Hematopoietic multipotent progenitor cell treated with erythropoietin and hydrocortisone succinate and interleukin-3 and kit ligand, for 8 days (in vitro differentiated cells): ENCODE data around the gene HSPA12B.

Experiments used
- DNase-seq: peaks from one replicate; pipeline ENCODE4 v3.0.0-alpha.2; 2015

The HSPA12B gene

DNA sequence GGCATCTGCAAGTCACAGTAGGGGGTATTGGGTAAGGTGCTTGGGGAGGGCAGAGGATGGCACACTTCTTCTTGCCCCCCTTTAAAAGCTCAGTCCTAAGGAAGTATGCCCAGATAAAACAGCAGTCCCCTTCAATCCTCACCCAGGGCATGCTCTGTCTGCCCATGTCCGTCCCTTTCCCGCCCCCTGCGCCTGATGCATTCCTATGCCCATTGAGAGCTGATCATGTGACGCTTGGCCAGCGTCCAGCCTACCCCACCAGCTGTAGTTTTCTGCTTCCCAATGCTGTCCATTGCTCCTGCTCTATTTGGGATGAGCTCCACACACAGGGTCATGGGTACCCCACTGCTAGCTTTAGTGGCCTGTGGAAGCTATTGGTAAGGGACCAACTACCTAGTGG is 28.4 kb upstream of the HSPA12B start:
- DNase-seq = no peak

DNA sequence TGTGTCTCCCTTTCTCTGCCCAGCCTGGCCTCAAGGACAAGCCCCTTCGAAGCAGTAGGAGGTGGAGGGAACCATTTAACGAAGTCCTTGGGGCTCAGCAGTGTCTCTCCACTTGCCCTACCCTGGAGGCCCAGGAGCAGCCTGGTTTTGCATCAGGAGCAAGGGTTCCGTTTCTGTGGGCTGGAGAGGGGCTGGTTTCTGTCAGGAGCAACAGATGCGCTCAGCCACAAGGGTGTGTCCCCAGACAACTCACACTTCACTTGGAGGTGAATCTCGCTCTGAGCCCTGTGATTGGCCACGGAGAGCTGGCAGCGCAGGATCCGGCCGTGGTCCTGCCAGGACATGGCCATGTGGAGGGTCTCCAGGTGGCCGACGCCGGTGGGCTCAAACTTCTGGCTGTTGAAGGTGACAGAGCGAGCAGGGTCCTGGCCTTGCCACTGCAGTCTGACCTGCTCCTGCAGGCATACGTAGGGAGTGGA is 27.0 kb upstream of the HSPA12B start:
- DNase-seq = no peak

DNA sequence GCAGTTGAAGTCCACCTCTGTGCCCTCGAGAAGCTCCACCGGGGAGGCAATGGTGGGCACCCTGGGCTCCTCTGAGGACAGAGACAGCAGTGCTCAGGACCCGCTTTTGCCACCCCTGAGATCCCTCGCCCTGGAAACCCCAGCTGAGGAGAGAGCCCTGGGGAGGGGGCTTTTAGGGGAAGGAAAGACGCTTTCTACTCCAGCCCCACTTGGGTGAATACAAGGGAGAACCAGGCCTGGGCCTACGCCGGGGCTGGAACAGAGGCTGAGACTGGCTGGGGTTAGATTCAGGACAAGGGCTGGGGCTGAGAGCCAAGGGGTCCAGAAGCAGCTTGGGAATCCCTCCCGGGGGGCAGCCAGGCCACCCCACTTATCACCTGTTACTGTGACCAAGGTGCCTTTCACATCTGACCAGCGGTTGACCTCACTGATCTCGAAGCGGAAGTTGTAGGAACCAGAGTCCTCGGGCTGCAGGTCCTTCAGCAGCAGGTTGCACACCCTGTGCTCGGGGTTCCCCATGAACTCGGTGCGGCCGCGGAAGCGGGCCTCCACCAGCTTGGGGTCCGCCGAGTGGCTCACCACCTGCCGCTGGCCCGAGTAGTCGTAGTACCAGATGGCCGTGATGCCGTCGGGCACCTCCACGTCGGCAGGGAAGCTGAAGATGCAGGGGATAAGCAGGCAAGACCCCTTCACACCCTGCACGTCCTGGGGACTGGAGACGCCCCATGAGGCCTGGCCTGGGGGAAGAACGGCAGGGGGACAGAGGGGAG is 26.3 kb upstream of the HSPA12B start:
- no peak for DNase-seq

DNA sequence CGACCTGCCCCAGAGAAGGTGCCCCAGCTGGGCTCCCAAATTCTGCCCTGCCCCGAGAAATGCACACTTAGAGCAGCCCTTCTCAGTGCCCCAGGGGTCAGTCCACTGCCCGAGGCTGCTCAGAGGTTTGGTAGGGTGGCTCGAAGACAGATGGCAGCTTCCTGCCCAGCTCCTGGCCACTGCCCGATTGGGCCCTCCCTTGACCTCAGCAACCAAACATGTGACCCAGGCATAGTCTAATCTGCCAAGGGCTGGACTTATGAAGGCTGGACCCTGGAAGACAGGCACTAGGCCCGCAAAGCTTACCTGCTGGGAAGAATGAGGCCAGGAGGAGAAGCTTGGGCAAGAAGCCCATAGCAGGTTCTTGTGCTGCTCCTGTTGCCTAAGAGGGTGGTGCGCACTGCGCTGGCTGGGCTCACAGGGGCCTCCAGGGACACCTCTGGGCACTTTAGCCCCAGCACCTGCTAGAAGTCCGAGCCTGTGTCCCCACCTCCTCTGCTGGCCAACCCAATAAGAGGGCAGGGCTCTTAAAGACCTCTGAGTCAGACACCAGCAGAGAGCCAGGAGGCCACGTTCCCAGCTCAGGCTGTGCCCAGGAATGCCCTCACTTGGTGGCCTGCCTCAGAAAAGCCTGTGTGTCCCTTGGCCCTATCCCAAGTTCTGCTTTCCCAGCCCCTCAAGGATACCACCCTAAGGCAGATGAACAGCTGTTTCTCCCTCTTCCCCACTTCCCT is 25.5 kb upstream of the HSPA12B start:
- DNase-seq = no peak

DNA sequence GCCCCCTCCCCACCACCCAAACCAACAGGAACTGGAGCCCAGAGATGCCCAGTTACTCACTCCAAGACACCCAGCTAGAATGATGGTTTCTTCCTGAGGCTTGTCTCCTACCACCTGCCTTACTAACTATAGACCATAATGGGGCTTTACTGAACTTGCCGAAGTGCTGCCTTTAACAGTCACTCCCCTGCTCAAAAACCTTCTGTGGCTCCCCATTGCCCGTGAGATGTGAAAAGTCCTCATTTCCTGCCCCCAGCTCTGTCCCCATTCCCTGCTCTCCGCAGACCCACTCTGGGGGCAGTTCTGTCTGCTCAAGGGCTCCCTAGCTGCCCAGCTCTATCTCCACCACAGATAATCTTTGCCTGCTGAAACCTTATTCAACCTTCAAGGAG is 25.0 kb upstream of the HSPA12B start:
- no peak for DNase-seq

DNA sequence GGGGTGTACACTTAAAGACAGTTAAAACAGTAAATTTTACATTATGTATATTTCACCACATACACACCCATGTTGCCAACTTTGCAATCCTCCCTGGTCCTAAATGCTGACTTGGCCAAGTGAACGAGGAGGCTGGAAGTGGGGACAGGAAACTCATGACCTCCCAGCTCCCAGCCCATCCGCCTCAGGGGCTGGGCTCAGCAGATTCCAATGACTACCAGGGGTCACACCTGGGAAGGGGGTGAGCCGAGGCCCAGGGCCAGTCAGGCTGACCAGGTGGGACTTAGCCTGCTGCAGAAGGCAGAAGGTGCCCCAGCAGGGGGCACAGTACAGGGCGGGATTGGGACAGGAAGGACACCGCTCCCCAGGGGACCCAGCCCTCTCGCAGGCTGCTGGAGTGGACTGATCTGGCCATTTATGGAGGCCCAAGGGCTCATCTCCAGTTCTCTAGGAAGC is 22.4 kb upstream of the HSPA12B start:
- DNase-seq = no peak

DNA sequence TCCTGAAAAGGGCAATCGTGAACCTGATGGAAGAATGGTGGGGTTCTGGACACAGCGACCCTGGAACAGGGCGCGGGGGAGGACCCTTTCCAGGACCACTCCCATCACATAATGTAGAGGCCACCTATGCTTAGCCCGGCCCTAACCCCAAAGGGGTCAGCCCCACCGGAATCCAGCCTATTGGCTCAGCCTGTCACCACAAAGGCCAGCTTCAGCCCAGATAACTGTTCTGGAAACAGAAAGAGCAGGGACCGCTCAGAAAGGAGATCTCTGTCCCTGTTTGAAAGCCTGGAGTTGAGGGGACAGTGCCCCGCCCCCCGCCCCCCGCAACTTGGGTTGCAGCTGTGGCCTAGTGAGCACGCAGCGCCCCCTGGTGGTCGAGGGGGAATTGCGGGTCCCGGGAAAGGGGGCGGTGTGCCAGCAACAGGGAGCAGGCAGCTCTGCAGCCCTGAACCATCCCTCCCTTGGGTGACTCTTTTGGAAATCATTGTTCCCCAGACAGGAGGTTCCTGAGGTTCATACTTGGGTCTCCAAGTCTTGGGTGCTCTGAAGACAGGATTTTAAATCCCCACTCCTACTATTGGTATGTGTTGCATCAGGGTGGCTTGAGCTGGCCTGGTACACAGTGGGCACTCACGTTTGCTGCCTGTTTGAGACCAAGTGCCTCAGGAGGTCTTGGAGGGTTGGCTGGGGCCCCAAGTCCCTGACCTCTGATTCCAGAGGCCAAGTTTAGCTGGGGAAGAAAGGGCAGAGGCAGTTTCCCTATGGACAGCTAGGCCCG is 21.6 kb upstream of the HSPA12B start:
- DNase-seq = peak; percentile 59

DNA sequence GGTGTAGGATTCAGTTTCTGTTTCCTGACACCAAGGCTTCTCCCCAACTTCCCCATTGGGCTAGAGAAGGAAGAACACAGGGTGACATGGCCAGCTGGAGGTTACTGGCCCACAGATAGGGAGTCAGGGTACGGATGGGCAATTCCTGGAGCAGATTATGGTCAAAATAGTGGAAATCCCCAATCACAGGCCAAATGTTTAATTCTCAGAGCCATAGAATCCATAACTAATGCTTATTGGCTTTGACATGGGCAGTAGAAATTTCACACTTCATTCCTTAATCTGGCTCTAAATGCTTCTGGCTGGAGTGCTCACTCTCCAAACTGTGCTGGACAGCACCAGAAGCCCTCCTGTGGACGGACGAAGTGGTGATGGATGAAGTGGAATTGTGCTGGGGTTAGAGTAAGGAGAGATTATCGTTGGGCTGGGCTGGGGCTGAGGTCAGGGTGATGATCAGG is 21.0 kb upstream of the HSPA12B start:
- DNase-seq = no peak

DNA sequence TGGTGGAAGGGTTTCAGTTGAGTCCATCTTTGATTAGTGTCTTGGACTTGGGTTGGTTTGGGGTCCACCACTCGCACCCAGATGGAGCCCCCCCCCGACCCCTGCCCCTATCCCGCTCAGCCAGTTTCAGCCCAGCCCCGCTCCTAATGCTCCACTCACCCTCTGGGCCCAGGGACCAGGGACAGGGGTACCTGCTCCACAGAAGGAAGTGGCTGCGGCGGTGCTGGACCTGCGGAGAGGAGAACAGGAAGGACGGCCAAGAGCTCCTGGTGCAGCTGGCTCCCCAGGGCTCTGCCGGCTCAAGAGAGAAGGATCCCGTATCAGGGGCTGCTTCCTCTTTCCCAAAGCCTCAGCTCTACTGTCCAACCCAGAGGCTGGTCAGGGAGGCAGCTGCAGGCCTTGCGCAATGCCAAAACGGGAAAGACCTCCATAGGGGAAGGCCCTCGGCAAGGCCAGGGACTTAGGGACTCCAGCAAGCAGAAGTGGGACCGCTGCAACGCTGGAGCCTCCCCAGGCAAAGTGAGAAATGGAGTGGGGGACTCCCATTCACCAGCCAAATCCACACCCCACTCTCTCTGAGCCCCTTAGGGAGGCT is 20.1 kb upstream of the HSPA12B start, which contains the start of gene SIGLEC1:
Gene SIGLEC1 (minus strand): TSS at position 322 of the 595 bp plus-strand sequence. CDS start 5,472 bp downstream, outside the sequence.
- no peak for DNase-seq

DNA sequence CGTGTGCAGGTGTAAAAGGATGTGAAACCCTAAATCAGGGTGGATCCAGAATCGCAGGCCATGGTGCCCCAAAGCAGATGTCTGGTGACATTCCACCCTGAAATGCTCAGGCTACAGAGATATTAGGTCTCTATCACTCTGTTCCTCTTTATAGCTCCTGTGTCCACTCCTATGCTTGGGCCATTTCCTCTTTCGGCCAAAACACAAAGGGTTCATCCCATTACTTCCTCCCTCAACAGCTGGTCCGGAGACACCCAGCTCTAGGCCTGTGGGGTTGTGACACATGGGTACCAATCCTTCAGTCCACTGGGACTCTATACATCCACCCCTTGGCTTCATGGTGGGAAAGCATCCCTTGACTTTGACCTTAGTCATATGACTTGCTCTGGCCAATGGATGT is 18.4 kb upstream of the HSPA12B start:
- no peak for DNase-seq

DNA sequence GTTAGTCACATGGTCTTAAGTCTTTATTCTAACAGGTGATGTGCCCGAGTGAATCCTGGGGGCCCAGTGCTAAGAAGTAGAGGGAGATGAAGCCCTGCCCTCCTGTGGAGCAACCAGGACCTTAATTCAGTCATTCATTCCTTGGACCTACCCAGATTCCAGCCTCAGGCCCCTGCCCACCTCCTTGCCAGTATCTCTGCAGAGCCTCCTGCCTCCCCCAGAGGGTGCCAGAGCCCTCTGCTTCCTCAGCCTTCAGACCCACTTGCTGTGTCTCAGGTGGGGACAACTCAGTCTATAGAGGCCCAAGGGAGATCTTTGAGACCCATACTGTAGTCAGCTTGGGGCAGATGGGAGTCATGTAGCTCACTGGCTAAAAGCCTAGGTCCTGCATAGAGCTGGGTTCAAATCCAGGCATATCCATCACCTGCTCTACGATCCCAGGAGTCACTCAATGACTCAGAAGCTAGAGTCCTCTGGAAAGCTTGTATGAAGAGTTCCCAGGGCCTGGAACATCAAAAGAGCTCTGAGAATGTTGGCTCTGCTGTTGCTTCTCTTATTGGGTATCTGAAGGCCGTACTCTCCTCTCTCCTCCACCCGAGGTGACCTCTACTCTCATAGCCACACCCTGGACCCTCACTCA is 16.2 kb upstream of the HSPA12B start:
- DNase-seq = peak; percentile 69

DNA sequence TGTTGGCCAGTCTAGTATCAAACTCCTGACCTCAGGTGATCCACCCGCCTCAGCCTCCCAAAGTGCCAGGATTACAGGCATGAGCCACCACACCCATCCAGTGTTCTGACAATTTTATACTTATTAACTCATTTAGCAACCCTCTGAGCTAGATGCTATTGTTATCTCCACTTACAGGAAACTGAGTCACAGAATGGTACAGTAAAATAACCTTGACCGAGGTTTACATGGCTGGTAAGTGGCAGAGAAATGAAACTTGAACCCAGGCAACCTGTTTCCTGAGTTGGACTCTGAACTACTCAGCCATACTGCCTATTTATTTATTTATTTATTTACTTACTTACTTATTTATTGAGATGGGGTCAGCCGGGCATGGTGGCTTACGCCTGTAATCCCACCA is 13.4 kb upstream of the HSPA12B start:
- no peak for DNase-seq

DNA sequence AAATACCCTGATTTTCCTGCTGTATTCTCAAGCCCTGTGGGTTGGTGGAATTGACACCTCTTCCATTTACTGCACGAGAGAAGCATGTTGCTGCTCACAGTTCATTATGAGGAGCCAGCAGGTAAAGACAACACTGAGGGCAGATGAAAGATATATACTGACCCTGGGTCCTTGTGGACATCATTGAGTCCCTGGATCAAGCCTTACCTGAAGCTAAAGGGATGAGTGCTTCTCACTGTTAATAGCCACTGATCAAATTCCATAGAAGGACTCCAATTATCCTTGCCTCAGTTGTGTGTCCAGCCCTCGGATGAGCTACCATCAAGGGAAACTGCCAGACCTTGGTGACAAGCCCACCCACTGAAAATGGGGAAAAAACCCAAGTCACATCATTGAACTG is 12.4 kb upstream of the HSPA12B start:
- no peak for DNase-seq

DNA sequence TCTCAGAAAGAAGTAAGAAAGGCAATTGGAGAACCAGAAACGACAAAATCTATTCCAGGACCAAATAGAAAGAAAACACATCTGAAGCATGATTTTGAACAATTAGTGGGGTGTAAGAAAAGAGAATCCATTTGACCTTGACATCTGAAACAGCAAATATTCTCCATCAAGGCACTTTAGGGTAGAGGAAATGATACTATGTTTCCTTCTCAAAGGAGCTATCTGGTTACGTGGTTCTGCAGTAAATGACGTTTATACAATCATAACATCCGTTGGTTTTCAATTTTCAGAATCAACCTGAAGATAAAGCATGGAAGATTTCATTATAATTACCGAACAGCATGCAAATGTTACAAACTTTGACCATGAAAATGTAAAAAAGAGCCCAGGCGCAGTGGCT is 11.9 kb upstream of the HSPA12B start:
- DNase-seq = no peak

DNA sequence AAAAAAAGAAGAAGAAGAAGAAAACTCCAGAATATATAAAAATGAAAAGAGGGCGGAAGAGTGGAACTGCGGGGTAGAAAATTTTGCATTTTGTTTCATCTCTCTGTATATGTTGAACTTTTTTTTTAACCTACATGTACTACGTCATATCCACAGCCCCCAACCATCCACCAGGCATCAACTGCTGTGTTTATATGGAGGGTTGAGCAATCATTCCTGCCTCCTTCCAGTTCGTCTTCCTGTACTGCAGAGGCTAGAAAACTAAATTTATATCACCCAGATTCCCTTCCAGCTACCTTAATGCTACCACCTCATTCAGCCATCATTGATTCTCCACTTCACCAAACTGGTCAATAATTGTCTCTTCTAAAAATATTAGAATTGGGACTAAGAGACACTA is 10.6 kb upstream of the HSPA12B start:
- no peak for DNase-seq

DNA sequence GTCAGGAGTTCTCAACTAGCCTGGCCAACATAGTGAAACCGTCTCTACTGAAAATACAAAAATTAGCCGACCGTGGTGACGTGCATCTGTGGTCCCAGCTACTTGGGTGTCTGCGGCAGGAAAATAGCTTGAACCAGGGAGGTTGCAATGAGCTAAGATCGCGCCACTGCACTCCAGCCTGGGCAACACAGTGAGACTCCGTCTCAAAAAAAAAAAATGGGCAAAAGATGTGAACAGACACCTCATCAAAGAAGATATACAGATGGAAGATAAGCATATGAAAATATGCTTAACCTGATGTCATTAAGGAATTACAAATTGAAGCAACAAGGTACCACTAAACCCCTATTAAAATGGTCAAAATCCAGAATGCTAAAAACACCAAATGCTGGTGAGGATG is 9.2 kb upstream of the HSPA12B start:
- DNase-seq = no peak

DNA sequence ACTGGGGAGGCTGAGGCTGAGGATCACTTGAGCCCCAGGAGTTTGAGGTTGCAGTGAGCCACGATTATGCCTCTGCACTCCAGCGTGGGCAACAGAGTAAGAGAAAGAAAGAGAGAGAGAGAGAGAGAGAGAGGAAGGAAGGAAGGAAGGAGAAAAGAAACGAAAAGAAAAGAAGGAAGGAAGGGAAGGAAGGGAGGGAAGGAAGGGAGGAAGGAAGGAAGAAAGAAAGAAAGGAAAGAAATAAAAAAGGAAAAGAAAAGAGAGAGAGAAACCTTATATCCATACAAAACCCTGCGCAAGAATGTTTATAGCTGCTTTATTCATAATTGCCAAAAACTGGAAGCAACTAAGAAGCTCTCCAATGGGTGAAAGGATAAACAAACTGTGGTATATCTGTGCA is 8.1 kb upstream of the HSPA12B start:
- no peak for DNase-seq

DNA sequence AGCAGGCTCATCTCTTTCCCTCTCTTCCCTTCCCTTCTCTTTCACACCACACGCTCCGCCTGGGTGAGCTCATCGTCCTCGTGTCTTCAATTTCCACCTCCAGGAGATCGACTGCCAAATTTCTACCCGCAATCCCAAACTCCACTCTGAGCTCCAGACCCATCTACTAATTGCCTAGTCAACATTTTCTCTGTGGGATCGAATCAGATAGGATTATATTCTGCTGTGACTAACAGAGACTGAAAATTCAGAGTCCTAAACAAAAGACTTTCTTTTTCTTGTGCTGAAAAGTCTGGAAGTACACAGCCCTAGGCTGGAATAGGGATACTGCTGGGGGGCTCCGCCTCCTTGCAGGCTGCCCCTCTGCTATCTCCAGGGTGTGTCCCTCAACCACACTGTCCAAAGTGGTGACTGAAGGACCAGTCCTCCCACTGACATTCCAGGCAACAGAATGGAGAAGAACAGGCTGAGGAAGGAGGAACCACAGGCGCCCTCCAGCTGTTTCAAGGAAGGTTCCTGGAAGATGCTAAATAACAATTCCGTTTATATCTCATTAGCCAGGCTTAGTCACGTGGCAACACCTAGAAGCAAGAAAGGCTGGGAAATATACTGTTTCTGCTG is 5.0 kb upstream of the HSPA12B start:
- DNase-seq = no peak

DNA sequence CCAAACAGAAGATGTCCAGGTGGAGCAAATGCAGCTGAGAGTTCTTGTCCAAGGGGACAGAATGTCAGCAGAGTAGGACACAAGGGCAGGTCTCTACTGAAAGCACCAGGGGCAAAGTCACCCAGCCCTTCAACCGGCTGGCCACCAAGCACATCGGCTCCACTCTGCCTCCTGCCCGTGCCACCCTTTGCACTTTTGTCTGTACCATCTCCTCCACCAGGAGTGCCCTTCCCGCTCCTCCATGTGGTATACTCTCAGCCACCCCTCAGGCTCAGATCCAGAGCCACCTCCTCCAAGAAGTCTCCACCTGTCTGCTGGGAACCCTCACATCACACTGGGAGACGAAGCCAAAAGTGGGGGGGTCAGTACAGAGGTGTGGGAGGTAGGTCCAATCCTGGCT is 4.1 kb upstream of the HSPA12B start:
- no peak for DNase-seq

DNA sequence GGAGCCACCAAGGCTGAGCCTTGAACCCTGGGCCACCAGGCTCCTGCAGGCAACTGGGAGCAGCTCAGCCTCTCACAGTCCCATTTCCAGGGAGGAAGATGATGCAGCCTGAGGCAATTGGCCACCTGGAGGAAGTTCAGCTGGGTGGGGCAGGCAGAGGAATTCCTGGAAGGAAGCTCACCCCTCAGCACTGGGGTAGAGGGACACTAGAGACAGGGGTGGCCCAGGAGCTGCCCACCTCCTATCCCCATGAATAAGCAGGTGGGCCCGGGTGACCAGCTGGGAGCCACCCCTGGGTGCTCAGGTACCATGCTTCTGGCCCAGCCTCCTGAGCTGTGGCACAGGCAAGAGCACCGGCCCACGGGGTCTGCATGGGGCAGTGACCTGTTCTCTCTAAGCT is 3.6 kb upstream of the HSPA12B start:
- DNase-seq = no peak

DNA sequence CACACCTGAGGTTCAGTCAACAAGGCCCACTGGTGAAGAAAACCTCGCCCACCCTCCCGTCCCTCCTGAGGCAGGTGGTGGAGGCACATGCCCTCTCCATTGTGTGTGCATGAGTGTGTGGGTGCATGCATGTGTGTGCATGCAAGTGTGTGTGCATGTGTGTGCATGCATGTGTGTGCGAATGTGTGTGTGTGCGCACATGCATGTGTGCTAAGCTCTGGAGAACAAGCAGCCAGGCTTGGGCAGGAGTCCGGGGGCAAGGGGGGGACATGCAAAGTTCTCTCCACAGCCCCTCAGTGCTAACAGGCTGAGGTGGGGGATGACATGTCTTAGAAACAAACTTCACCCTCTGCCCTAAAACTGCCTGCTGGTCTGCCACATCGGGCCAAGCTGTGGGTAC is 3.1 kb upstream of the HSPA12B start:
- no peak for DNase-seq
